ENCODE results near the gene ABCC2.
A peak's percentile ranks its signal among the peaks of the same experiment; 100 is the strongest.
"Not testable (repeated sequence)": the region's sequence is repeated elsewhere in the genome, so short reads cannot be mapped to it uniquely, and the experiment has no call there.

ABCC2 gene

GRCh38 chr10:99807786-99808185 is 25.3 kb downstream of the ABCC2 start:
- DNase-seq (ENCODE audit: low read depth, low spot score), result no peak

GRCh38 chr10:99808270-99808669 is 25.8 kb downstream of the ABCC2 start:
- DNase-seq (ENCODE audit: low read depth, low spot score), result no peak

- DNase-seq (ENCODE audit: low read depth, low spot score), result no peak
Observed at GRCh38 chr10:99809481-99809880, 27.0 kb downstream of the ABCC2 start.

- DNase-seq (ENCODE audit: low read depth, low spot score), result no peak
Observed at GRCh38 chr10:99809931-99810615, 27.6 kb downstream of the ABCC2 start.

GRCh38 chr10:99812177-99812576 is 29.7 kb downstream of the ABCC2 start:
- no peak for DNase-seq (ENCODE audit: low read depth, low spot score)

- no peak for DNase-seq (ENCODE audit: low read depth, low spot score)
Observed at GRCh38 chr10:99814143-99814542, 31.7 kb downstream of the ABCC2 start.

GRCh38 chr10:99815621-99816020 is 33.2 kb downstream of the ABCC2 start:
- no peak for DNase-seq (ENCODE audit: low read depth, low spot score)

- DNase-seq (ENCODE audit: low read depth, low spot score), result no peak
Observed at GRCh38 chr10:99827936-99828335, 45.5 kb downstream of the ABCC2 start.

GRCh38 chr10:99828464-99828863 is 46.0 kb downstream of the ABCC2 start:
- no peak for DNase-seq (ENCODE audit: low read depth, low spot score)

GRCh38 chr10:99832439-99832838 is 50.0 kb downstream of the ABCC2 start:
- DNase-seq (ENCODE audit: low read depth, low spot score), result no peak

- no peak for DNase-seq (ENCODE audit: low read depth, low spot score)
Observed at GRCh38 chr10:99834410-99834809, 52.0 kb downstream of the ABCC2 start.

GRCh38 chr10:99835947-99836346 is 53.5 kb downstream of the ABCC2 start:
- no peak for DNase-seq (ENCODE audit: low read depth, low spot score)

GRCh38 chr10:99836711-99837110 is 54.3 kb downstream of the ABCC2 start:
- no peak for DNase-seq (ENCODE audit: low read depth, low spot score)

GRCh38 chr10:99840859-99841258 is 58.4 kb downstream of the ABCC2 start:
- not testable (repeated sequence) for DNase-seq (ENCODE audit: low read depth, low spot score)

GRCh38 chr10:99841746-99842145 is 59.3 kb downstream of the ABCC2 start:
- DNase-seq (ENCODE audit: low read depth, low spot score), result no peak

- no peak for DNase-seq (ENCODE audit: low read depth, low spot score)
Observed at GRCh38 chr10:99843310-99843709, 60.9 kb downstream of the ABCC2 start.

- no peak for DNase-seq (ENCODE audit: low read depth, low spot score)
Observed at GRCh38 chr10:99844433-99844955, 62.1 kb downstream of the ABCC2 start.

- peak; percentile 88 for DNase-seq (ENCODE audit: low read depth, low spot score)
Observed at GRCh38 chr10:99845837-99846382, 63.5 kb downstream of the ABCC2 start.

GRCh38 chr10:99849057-99849456 is 66.6 kb downstream of the ABCC2 start:
- DNase-seq (ENCODE audit: low read depth, low spot score), result no peak

- DNase-seq (ENCODE audit: low read depth, low spot score), result no peak
Observed at GRCh38 chr10:99849536-99849935, 67.1 kb downstream of the ABCC2 start.

GRCh38 chr10:99850021-99850766 is 67.8 kb downstream of the ABCC2 start:
- no peak for DNase-seq (ENCODE audit: low read depth, low spot score)

- no peak for DNase-seq (ENCODE audit: low read depth, low spot score)
Observed at GRCh38 chr10:99850767-99851340, 68.4 kb downstream of the ABCC2 start.

Data from smooth muscle cell of the brain vasculature (primary cell).